H9 (cell line): Measurements from ENCODE around the gene FAXDC2. TPM values are rescaled to one million over a fixed set of nuclear protein-coding genes. Genes with fewer than 3 reads are reported as not detected.

Source experiments
- DNase-seq: peaks from one replicate; pipeline ENCODE4 v3.0.0-alpha.2; 2017
- H2AFZ ChIP-seq: one replicate; pipeline ENCODE4 v1.6.1; 2013; ENCODE audit warnings: mild to moderate bottlenecking, low read length, control low read depth, moderate library complexity
- H2AK5ac ChIP-seq: 2 replicates; pipeline ENCODE4 v1.6.1; 2013; ENCODE audit warnings: low read length, control low read depth, mixed read lengths; ENCODE audit not compliant: insufficient read length
- H2BK120ac ChIP-seq: one replicate; pipeline ENCODE4 v1.6.1; 2013; ENCODE audit warnings: low read depth, mild to moderate bottlenecking, low read length, control low read depth, inconsistent platforms; ENCODE audit not compliant: poor library complexity, severe bottlenecking
- H2BK12ac ChIP-seq: 2 replicates; pipeline ENCODE4 v1.6.1; 2013; ENCODE audit warnings: low read length, control low read depth, mixed read lengths, low read depth; ENCODE audit not compliant: insufficient read length
- H2BK15ac ChIP-seq: 2 replicates; pipeline ENCODE4 v1.6.1; 2013; ENCODE audit warnings: low read depth, low read length, control low read depth
- H2BK20ac ChIP-seq: one replicate; pipeline ENCODE4 v1.6.1; 2013; ENCODE audit warnings: low read depth, mild to moderate bottlenecking, low read length, control low read depth, inconsistent platforms; ENCODE audit not compliant: poor library complexity, severe bottlenecking
- H2BK5ac ChIP-seq: 2 replicates; pipeline ENCODE4 v1.6.1; 2013; ENCODE audit warnings: low read length, control low read depth, mixed read lengths; ENCODE audit not compliant: insufficient read length
- H3K14ac ChIP-seq: 2 replicates; pipeline ENCODE4 v1.6.1; 2013; ENCODE audit warnings: low read length, control low read depth; ENCODE audit not compliant: insufficient read depth
- H3K18ac ChIP-seq: 2 replicates; pipeline ENCODE4 v1.6.1; 2013; ENCODE audit warnings: low read depth, mild to moderate bottlenecking, mixed read lengths, low read length, control low read depth; ENCODE audit not compliant: insufficient read length
- H3K23ac ChIP-seq: 2 replicates; pipeline ENCODE4 v1.6.1; 2013; ENCODE audit warnings: low read length, control low read depth, mixed read lengths, low read depth; ENCODE audit not compliant: insufficient read length
- H3K23me2 ChIP-seq: 2 replicates; pipeline ENCODE4 v1.6.1; 2013; ENCODE audit warnings: low read depth, mild to moderate bottlenecking, mixed read lengths, low read length, control low read depth; ENCODE audit not compliant: insufficient read length, poor library complexity, severe bottlenecking
- H3K27ac ChIP-seq: 2 replicates; pipeline ENCODE4 v1.5.1; 2013; ENCODE audit warnings: low read length, control low read depth, mixed read lengths, low read depth; ENCODE audit not compliant: insufficient read length
- H3K27me3 ChIP-seq: 2 replicates; pipeline ENCODE4 v1.6.1; 2013; ENCODE audit warnings: low read length, control low read depth, inconsistent platforms; ENCODE audit not compliant: insufficient read depth
- H3K4ac ChIP-seq: 2 replicates; pipeline ENCODE4 v1.6.1; 2013; ENCODE audit warnings: low read depth, mild to moderate bottlenecking, control low read depth, inconsistent platforms, low read length, moderate library complexity
- H3K4me1 ChIP-seq: 2 replicates; pipeline ENCODE4 v1.6.1; 2013; ENCODE audit warnings: low read length, control low read depth, inconsistent platforms; ENCODE audit not compliant: insufficient read depth
- H3K4me2 ChIP-seq: 2 replicates; pipeline ENCODE4 v1.6.1; 2013; ENCODE audit warnings: low read length, control low read depth, mixed read lengths; ENCODE audit not compliant: insufficient read length, insufficient read depth
- H3K56ac ChIP-seq: 2 replicates; pipeline ENCODE4 v1.6.1; 2013; ENCODE audit warnings: low read depth, mild to moderate bottlenecking, mixed read lengths, low read length, control low read depth; ENCODE audit not compliant: insufficient read length
- H3K79me1 ChIP-seq: 2 replicates; pipeline ENCODE4 v1.6.1; 2013; ENCODE audit warnings: low read depth, mild to moderate bottlenecking, moderate library complexity, low read length, control low read depth, inconsistent platforms; ENCODE audit not compliant: insufficient read depth, poor library complexity, severe bottlenecking
- H3K79me2 ChIP-seq: 2 replicates; pipeline ENCODE4 v1.6.1; 2013; ENCODE audit warnings: low read length, control low read depth, inconsistent platforms; ENCODE audit not compliant: insufficient read depth
- H3K9ac ChIP-seq: 2 replicates; pipeline ENCODE4 v1.6.1; 2013; ENCODE audit warnings: low read length, control low read depth, mixed read lengths; ENCODE audit not compliant: insufficient read length; ENCODE audit errors: extremely low read depth
- H3K9me3 ChIP-seq: one replicate; pipeline ENCODE4 v1.6.1; 2013; ENCODE audit warnings: low read depth, low read length, inconsistent platforms; ENCODE audit not compliant: control insufficient read depth
- H3T11ph ChIP-seq: one replicate; pipeline ENCODE4 v1.6.1; 2013; ENCODE audit warnings: mild to moderate bottlenecking, low read length, control low read depth, inconsistent platforms
- H4K20me1 ChIP-seq: one replicate; pipeline ENCODE4 v1.6.1; 2013; ENCODE audit not compliant: control insufficient read depth, insufficient read length, insufficient read depth
- H4K5ac ChIP-seq: 2 replicates; pipeline ENCODE4 v1.6.1; 2013; ENCODE audit warnings: low read depth, mild to moderate bottlenecking, mixed read lengths, low read length, control low read depth; ENCODE audit not compliant: insufficient read length
- H4K8ac ChIP-seq: replicated peaks from 2 replicates; pipeline ENCODE4 v1.6.1; 2013; ENCODE audit warnings: low read length, control low read depth, mixed read lengths, low read depth; ENCODE audit not compliant: insufficient read length
- H4K91ac ChIP-seq: 2 replicates; pipeline ENCODE4 v1.6.1; 2013; ENCODE audit warnings: low read depth, mild to moderate bottlenecking, moderate library complexity, mixed read lengths, low read length, control low read depth; ENCODE audit not compliant: insufficient read length
- H3K27ac Mint-ChIP-seq, 3 experiments: 2 replicates in 2 of 3; 3 replicates in 1 of 3; pipeline ENCODE4 v1.8.0; 2020 to 2021; ENCODE audit warnings: mixed read lengths in 3 of 3, mild to moderate bottlenecking in 1 of 3, moderate library complexity in 1 of 3
- H3K27me3 Mint-ChIP-seq: 2 replicates; pipeline ENCODE4 v1.8.0; 2021; ENCODE audit warnings: low read depth, mild to moderate bottlenecking, moderate library complexity, mixed read lengths
- H3K36me3 Mint-ChIP-seq, 3 experiments: 2 replicates in 2 of 3; 3 replicates in 1 of 3; pipeline ENCODE4 v1.8.0; 2020 to 2021; ENCODE audit warnings: low read depth in 3 of 3, mixed read lengths in 3 of 3; ENCODE audit not compliant: insufficient read depth in 1 of 3
- H3K4me1 Mint-ChIP-seq, 2 experiments: 2 replicates each; pipeline ENCODE4 v1.8.0; 2020; ENCODE audit warnings: mixed read lengths in 2 of 2
- H3K4me3 Mint-ChIP-seq, 2 experiments: 2 replicates in 1 of 2; 3 replicates in 1 of 2; pipeline ENCODE4 v1.8.0; 2020 to 2021; ENCODE audit warnings: mild to moderate bottlenecking in 2 of 2, mixed read lengths in 2 of 2, moderate library complexity in 1 of 2
- H3K9me3 Mint-ChIP-seq, 2 experiments: 2 replicates in 1 of 2; 3 replicates in 1 of 2; pipeline ENCODE4 v1.8.0; 2020; ENCODE audit warnings: mild to moderate bottlenecking in 2 of 2, mixed read lengths in 2 of 2, moderate library complexity in 1 of 2
- CTCF ChIP-seq: fragments of 200-600 bp; sonication (generic); conservative IDR thresholded peaks from 3 replicates; pipeline ENCODE4 v1.8.0; 2021; ENCODE audit warnings: antibody characterized with exemption, mild to moderate bottlenecking
- WGBS: extraction: QIAGEN DNeasy Blood & Tissue Kit; methylation state at CpG from one replicate; pipeline ENCODE4 v1.1.7; 2013; ENCODE audit warnings: missing lambda C conversion rate, low lambda C conversion rate, mixed read lengths; ENCODE audit not compliant: insufficient read length; ENCODE audit errors: extremely low coverage; 5-methylcytosine and 5-hydroxymethylcytosine counted together
- total RNA-seq: library from RNA; stranded (reverse); gene quantifications from 2 replicates; pipeline ENCODE4 v1.2.1, GENCODE V29; 2021

FAXDC2 gene
- total RNA-seq, 1 experiment from 2014 or later = 3.0 TPM

DNA sequence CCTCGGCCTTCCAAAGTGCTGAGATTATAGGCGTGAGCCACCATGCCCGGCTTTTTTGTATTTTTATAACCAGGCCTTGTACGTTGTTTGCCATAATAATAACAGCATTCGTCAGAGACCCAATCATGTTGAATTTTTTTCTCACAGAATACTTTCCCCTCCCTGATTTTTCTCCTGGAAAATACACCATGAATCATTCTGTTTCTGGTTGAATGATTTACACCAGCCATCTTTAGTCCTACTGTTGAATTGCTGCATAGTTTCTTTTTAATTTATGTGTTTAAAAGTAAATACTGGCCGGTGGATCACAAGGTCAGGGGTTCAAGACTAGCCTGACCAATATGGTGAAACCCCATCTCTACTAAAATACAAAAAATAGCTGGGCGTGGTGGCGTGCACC, 11.5 kb upstream of the FAXDC2 start:
- no peaks in the 10 kb centered on the region for H3K9me3 Mint-ChIP-seq
- Histone ChIP-seq H3K9ac (no peak overlapping the region), H4K8ac (no peak overlapping the region), H3K27ac (no peak overlapping the region), H3K4ac (no peak overlapping the region), H3K4me1 (peaks cover 9% of the 10 kb centered on the region), H3K9me3 (no peaks in the 10 kb centered on the region), H2AFZ (no peak overlapping the region), H3K23ac (no peak overlapping the region), H4K91ac (no peak overlapping the region), H2BK120ac (no peak overlapping the region), H3K79me2 (peaks cover 29% of the 10 kb centered on the region), H3K14ac (no peak overlapping the region), H4K20me1 (no peaks in the 10 kb centered on the region), H3K27me3 (no peaks in the 10 kb centered on the region), H2BK5ac (no peak overlapping the region), H2BK12ac (no peak overlapping the region), H2BK20ac (no peak overlapping the region), H3K23me2 (peaks cover 18% of the 10 kb centered on the region), H3K18ac (no peak overlapping the region), H2BK15ac (no peak overlapping the region), H3K4me2 (no peak overlapping the region), H3T11ph (no peak overlapping the region), H3K56ac (no peak overlapping the region), H2AK5ac (no peak overlapping the region), H4K5ac (no peak overlapping the region), H3K79me1 (peaks cover 5% of the 10 kb centered on the region)
- WGBS = no CpG with 5 or more reads among the region's 8 CpGs
- no peak for DNase-seq
- no peak for TF ChIP-seq CTCF
- H3K4me1 Mint-ChIP-seq = peaks cover 22 to 24% of the 10 kb centered on the region in 2 experiments
- H3K27me3 Mint-ChIP-seq = no peaks in the 10 kb centered on the region; the same call in 1 of the 2 replicates
- no peak overlapping the region for H3K4me3 Mint-ChIP-seq
- H3K36me3 Mint-ChIP-seq = peaks cover 26 to 41% (median 40%) of the 10 kb centered on the region in 3 experiments
- H3K27ac Mint-ChIP-seq = peak overlapping the region in 1 of 3 experiments; percentile 35; a peak in 1 of 7 replicates
